Neural crest cell (in vitro differentiated cells): ENCODE data around the gene RAB8B. TPM values are rescaled to one million over a fixed set of nuclear protein-coding genes. Genes with fewer than 3 reads are reported as not detected.

Experiments
- DNase-seq: peaks from one replicate; pipeline ENCODE4 v3.0.0; 2021; ENCODE audit warnings: low read depth, mixed read lengths, low spot score
- H3K27ac Mint-ChIP-seq: one replicate; pipeline ENCODE4 v1.8.0; 2021; ENCODE audit warnings: mild to moderate bottlenecking, mixed read lengths; ENCODE audit not compliant: unreplicated experiment
- H3K27me3 Mint-ChIP-seq: 2 replicates; pipeline ENCODE4 v1.8.0; 2021; ENCODE audit warnings: low read depth, mild to moderate bottlenecking, mixed read lengths
- H3K36me3 Mint-ChIP-seq: 2 replicates; pipeline ENCODE4 v1.8.0; 2021; ENCODE audit warnings: low read depth, mild to moderate bottlenecking, mixed read lengths
- H3K4me1 Mint-ChIP-seq: 2 replicates; pipeline ENCODE4 v1.8.0; 2021; ENCODE audit warnings: mixed read lengths
- H3K4me3 Mint-ChIP-seq: one replicate; pipeline ENCODE4 v1.8.0; 2021; ENCODE audit warnings: mild to moderate bottlenecking, mixed read lengths
- H3K9me3 Mint-ChIP-seq: 2 replicates; pipeline ENCODE4 v1.8.0; 2021; ENCODE audit warnings: mixed read lengths
- total RNA-seq: library from RNA; stranded (reverse); gene quantifications from 2 replicates; pipeline ENCODE4 v1.2.1, GENCODE V29; 2021
- TF ChIP-seq, protein P1 (sequence below): fragments of 200-600 bp; sonication (generic); conservative IDR thresholded peaks from 2 replicates; pipeline ENCODE4 v1.5.0; 2021; ENCODE audit warnings: antibody characterized with exemption, mild to moderate bottlenecking

The RAB8B gene
- total RNA-seq, 1 donor from 2014 or later: 51.0 TPM

DNA sequence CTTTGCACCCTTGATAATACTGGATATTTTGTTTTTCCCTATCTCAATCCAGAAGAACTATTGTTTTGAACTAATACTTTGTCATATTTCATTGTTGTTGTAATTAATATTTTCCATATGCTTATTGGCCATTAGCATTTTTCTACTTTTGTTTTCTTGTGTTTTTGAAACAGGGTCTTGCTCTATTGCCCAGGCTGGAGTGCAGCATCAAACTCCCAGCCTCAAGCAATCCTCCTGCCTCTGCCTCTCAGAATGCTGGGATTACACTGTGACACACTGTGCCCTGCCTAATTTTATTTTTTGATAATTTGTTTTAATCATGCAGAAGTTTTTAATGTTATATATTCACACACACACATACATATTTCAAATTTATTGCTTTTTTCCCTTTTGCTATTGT, 28.8 kb upstream of the RAB8B start:
- Mint-ChIP-seq H3K36me3 (no peaks in the 10 kb centered on the region), H3K9me3 (no peaks in the 10 kb centered on the region), H3K27ac (no peak overlapping the region), H3K4me1 (peaks cover 21% of the 10 kb centered on the region), H3K27me3 (no peaks in the 10 kb centered on the region), H3K4me3 (peak overlapping the region; percentile 62)
- TF ChIP-seq, protein P1, sequence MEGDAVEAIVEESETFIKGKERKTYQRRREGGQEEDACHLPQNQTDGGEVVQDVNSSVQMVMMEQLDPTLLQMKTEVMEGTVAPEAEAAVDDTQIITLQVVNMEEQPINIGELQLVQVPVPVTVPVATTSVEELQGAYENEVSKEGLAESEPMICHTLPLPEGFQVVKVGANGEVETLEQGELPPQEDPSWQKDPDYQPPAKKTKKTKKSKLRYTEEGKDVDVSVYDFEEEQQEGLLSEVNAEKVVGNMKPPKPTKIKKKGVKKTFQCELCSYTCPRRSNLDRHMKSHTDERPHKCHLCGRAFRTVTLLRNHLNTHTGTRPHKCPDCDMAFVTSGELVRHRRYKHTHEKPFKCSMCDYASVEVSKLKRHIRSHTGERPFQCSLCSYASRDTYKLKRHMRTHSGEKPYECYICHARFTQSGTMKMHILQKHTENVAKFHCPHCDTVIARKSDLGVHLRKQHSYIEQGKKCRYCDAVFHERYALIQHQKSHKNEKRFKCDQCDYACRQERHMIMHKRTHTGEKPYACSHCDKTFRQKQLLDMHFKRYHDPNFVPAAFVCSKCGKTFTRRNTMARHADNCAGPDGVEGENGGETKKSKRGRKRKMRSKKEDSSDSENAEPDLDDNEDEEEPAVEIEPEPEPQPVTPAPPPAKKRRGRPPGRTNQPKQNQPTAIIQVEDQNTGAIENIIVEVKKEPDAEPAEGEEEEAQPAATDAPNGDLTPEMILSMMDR: no peak
- DNase-seq: no peak

DNA sequence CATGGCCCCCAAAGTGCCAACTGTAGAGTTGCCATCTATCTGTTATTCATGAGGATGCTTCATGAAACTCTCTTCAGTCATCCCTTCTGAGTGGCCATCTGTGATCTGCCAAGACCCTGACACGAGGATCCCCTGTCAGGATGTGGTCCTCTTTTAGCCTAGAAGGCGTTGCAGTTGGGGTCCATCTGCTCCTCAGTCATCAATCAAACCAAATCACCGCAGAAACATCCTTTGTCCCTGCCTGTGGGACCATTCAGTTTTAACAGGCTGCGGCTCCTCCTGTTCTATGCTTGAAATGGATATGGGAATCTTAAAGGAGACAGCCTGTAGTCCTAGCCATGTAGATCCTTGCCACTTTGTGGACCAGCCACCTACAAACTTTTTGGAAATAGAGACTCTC, 26.2 kb upstream of the RAB8B start:
- TF ChIP-seq, protein P1: no peak
- H3K36me3 Mint-ChIP-seq: no peaks in the 10 kb centered on the region
- peak overlapping the region; percentile 44 for H3K27ac Mint-ChIP-seq
- no peaks in the 10 kb centered on the region for H3K9me3 Mint-ChIP-seq
- no peaks in the 10 kb centered on the region for H3K27me3 Mint-ChIP-seq
- no peak for DNase-seq
- H3K4me3 Mint-ChIP-seq: peak overlapping the region; percentile 64
- H3K4me1 Mint-ChIP-seq: peaks cover 5% of the 10 kb centered on the region

DNA sequence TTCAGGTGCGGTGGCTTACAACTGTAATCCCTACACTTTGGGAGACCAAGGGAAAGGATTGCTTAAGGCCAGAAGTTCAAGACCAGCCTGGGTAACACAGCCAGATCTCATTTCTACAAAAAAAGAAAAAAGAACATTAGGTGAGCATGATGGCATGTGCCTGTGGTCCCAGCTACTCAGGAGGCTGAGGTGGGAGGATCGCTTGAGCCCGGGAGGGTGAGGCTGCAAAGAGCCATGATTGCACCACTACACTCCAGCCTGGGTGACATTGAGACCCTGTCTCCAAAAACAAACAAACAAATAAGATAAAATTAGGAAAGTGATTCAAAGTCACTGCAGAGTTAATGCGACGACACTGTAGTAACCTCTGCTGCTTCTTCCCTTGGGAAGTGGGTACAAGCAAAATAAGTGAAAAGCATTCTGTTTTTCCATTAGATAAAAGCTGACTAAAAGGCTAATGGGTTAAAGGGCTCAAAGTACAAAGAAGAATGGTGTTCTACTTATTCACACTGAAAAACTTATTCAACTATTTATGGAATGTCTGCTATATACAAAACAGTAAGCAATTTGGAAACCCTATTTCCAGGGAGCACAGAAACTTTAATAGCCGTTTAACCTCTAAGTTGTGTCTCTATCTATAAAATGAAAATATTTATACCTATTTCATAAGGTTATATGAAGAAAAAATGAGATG, 24.1 kb upstream of the RAB8B start:
- Mint-ChIP-seq H3K27me3 (no peaks in the 10 kb centered on the region), H3K4me3 (no peak overlapping the region), H3K4me1 (peaks cover 3% of the 10 kb centered on the region), H3K9me3 (no peaks in the 10 kb centered on the region), H3K27ac (no peak overlapping the region), H3K36me3 (no peaks in the 10 kb centered on the region)
- DNase-seq: no peak
- TF ChIP-seq, protein P1: no peak

DNA sequence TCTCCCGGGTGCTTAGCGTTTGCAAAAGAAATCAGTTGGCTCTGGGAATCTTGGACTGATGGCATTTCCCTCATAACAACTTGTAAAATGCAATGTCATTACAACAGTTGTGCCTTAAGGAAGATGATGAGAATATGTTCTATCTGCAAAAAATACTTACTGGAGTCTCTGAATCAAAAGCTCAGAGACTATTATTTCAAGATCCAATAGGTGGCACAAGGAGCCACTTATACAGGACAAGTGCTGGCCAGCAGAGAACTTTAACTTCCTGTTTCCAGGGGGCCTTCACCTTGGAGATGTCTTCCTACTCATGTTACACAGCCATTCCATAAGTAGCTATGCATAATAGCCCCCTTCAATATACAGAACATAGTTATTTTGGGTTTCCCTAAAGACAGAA, 23.2 kb upstream of the RAB8B start:
- Mint-ChIP-seq H3K27ac (no peak overlapping the region), H3K36me3 (no peaks in the 10 kb centered on the region), H3K4me3 (no peak overlapping the region), H3K27me3 (no peaks in the 10 kb centered on the region), H3K4me1 (peaks cover 3% of the 10 kb centered on the region), H3K9me3 (no peaks in the 10 kb centered on the region)
- TF ChIP-seq, protein P1: no peak
- no peak for DNase-seq

DNA sequence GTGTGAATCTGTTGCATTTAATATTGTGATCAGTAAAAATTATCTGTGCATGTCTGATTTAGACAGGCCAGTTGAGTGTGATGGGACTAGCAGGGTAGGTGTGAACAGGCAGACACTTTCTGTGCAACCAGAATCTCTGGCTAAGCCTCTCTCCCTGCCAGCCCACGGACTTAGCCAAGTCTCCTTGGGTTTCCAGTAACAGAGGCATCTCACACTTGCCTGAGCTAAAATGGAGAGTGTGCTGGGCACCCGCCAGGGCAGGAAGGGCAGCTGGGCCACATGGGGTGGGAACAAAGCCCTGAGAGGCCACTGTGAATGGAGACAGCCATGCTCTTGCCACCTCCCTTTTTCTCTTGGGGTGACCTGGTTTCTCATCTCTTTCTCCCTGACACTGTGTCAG, 19.6 kb upstream of the RAB8B start:
- no peaks in the 10 kb centered on the region for H3K9me3 Mint-ChIP-seq
- no peak overlapping the region for H3K27ac Mint-ChIP-seq

More for the DNA sequence above, 19.6 kb upstream of the RAB8B start:
- peaks cover 12% of the 10 kb centered on the region for H3K4me1 Mint-ChIP-seq
- TF ChIP-seq, protein P1: no peak
- no peak overlapping the region for H3K4me3 Mint-ChIP-seq
- no peak for DNase-seq
- no peaks in the 10 kb centered on the region for H3K27me3 Mint-ChIP-seq
- H3K36me3 Mint-ChIP-seq: no peaks in the 10 kb centered on the region
